HG03175 (cell line): ENCODE measurements around the gene CTSA.
A peak's percentile ranks its signal among the peaks of the same experiment; 100 is the strongest.
"Not testable (repeated sequence)": the region's sequence is repeated elsewhere in the genome, so short reads cannot be mapped to it uniquely, and the experiment has no call there.

Experiments used
- ATAC-seq: cut with Tn5 transposase; IDR thresholded peaks from one replicate; pipeline ENCODE4 v1.9.1; 2021; ENCODE audit warnings: mild to moderate bottlenecking, moderate library complexity; ENCODE audit not compliant: unreplicated experiment

Gene CTSA

DNA sequence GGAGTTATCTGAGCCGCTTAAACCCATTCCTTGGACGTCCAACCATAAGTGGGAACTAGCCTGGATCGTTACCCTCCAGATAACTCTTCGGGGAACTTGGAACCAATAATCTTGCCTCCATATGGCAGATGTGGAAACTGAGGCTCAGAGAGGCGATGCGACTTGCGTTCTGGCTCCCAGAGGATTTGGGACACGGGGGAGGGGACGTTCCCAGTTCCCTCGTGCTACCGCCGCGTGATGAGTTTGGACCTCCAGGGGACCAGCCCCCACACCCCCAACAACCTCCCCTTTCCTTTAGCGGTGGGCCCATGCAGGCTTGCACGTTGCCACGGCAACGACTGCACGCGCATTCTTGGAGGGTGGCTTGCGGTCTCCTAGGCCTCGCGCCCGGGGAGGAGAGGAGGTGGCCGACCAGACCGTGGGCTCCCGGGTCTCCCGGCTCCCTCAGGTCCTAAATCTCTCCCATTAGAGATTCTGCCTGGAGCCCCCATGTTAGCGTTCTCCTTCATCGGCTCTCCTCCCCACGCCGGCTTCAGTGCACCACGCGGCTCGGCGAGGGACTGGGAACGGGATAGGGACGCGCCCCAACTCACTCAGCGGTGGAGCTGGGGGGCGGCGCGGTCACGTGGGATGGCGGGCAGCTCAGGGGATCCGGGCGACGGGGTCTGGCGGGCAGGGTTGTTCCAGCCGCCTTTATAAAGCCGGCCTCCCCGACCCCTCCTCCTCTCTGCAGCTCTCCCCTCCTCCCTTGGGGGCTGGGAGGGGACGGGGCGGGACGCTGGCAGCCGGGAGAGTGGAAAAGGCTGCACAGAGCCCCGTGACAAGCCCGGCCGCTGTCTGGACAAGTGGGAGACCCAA, 20.6 kb downstream of the CTSA start, which contains the start of gene PLTP:
Gene PLTP, minus strand, starts transcription at position 670 of the 858 bp plus-strand sequence. CDS start 703 bp downstream, outside the sequence.
- ATAC-seq, result no peak

DNA sequence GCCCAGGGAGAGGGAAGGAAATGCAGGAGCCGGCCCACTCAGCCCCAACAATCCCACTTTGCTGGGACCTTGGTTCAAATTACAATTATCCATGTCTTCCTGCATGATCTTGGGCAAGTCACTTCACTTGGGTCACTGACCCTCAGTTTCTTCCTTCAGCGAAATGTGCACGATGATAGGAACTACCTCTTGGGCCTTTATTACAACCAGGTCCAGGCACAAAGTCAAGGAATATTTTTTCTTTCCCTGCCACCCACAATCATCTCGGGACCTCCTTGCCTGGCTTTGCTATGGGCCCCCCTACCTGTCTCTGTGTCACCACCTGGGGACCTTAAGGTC, 21.2 kb downstream of the CTSA start:
- ATAC-seq, result no peak

GRCh38 chr20:45913116-45913515, 22.0 kb downstream of the CTSA start:
- ATAC-seq, result no peak

DNA sequence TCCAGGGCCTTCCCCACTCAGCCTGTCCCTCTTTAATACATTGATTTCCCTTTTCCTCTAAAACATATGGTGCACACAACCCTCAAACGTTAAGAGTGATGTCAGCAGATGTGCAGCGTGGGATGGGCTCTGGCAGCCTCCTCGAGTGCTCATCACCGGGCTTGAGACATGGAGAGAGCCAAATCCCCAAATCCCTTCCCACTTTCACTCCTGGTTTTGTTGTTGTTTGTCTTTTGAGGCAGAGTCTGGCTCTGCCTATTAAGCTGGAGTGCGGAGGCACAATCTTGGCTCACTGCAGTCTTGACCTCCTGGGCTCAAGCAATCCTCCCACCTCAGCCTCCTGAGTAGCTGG, 26.6 kb downstream of the CTSA start:
- ATAC-seq, result no peak

DNA sequence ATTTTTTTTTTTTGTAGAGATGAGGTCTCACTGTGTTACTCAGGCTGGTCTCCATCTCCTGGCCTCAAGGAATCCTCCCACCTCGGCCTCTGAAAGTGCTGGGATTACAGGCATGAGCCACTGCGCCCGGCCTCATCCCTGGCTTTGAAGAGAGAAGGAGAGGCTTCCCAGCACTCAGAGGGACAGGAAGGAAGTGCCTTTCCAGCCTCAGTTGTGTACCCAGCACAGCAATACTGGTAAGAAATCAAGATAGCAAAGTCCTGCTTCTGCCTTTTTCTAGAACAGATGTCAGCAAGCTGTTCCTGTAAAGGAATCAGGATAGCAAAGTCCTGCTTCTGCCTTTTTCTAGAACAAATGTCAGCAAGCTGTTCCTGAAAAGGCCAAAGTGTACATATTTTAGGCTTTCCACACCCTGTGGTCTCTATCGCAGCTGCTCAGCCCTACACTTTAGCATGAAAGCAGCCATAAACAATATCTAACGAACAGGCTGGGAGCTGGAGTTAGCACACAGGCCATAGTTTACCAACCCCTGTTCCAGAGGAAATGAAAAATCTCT, 27.1 kb downstream of the CTSA start:
- no peak for ATAC-seq

DNA sequence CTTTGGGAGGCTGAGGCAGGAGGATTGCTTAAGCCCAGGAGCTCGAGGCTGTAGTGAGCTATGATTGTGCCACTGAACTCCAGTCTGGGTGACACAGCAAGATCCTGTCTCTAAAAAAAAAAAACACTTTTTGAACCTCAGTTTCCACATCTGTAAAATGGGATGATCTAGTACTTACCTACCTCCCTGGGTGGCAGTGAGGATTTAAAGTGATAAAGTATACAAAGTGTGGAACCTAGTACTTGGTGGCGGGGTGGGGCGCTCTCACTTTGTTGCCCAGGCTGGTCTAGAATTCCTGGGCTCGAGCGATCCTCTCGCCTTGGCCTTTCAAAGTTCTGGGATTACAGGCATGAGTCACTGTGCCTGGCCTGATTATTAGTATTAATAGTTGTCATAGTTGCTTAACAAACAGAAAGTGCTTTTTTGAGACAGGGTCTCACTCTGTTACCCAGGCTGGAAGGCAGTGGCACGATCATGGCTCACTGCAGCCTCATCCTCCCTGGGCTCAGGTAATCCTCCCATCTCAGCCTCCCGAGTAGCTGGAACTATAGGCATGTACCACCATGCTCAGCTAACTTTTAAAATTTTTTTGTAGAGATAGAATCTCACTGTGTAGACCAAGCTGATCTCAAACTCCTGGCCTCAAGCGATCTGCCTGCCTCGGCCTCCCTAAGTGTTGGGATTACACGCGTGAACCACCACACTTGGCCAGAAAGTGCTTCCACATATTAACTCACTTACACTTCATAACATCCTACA, 27.8 kb downstream of the CTSA start:
- no peak for ATAC-seq

DNA sequence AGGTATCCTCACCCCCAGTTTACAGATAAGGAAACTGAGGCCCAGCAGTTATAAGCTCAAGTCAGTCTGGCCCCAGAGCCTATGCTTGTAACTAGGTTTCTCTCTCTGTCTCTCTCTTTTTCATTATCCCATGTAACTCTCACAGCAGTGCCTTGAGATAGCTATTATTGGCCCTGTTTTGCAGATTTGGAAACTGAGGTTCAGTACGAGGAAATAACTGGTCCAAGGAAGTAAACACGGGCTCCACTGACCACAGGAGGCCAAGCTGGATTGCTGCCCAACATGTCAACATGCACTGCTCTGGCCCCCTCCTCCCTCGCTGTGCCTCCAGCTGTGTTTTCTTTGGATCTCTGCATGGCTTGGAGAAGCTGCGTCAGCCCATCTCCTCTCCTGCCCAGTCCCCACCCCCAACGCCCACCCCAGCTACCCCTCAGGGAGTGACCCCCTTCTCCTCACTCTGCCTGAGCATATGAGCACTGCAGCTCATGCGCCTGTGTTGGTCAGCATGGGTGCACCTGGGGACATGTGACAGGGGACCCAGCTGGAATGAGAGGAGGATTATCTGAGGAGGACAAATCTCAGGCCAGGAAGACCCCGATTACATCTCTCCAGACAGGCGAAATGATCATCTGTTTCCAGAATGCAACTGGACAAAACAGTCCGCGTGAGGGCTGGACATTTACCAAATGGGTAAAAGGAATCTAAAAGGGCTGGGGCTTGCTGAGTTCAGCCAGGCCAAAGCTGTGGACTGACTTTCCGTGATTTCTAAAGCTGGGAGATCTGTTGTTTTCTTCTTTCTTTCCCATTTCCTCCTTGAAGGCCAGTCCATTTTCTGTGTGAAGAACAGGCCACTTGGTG, 28.6 kb downstream of the CTSA start:
- ATAC-seq, result no peak

DNA sequence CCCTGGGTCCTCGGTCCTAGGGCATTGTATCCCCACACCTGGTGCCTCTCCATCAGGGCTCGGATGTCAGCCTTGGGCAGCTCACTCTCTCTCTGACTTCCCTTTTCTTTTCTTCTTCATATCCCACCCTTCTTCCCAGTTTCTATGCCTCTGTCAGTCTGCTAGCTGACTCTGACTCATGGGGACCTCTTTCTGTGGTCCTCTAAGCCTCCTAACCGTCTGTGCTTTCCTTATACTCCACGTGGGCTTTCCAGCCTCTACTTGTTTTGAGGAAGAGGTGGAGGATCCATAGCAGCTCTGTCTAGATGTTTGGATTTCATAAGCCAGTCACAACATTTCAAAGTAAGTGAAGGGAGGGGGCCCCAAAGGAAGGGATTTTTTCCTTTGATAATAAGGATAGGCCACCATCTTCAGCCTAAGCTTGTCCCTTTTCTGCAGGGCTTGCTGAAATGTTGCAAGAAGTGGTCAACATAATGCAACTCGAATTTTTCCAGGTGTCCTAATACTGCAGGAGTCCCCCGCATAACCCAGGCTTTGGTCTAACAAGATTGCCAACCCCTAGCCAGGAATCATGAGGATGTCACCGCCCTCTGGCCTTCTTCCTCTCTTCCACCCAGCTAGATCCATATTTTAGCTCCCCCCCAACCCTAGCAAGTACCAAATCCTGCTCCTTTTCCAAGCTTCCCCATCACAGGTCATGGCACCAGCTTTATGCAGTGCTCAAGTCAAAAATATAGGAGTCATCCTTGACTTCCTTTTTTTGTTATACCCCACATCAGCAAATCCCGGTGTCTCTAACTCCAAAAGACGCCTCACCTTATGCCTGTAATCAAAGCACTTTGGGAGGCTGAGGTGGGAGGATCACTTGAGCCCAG, 29.6 kb downstream of the CTSA start:
- no peak for ATAC-seq

DNA sequence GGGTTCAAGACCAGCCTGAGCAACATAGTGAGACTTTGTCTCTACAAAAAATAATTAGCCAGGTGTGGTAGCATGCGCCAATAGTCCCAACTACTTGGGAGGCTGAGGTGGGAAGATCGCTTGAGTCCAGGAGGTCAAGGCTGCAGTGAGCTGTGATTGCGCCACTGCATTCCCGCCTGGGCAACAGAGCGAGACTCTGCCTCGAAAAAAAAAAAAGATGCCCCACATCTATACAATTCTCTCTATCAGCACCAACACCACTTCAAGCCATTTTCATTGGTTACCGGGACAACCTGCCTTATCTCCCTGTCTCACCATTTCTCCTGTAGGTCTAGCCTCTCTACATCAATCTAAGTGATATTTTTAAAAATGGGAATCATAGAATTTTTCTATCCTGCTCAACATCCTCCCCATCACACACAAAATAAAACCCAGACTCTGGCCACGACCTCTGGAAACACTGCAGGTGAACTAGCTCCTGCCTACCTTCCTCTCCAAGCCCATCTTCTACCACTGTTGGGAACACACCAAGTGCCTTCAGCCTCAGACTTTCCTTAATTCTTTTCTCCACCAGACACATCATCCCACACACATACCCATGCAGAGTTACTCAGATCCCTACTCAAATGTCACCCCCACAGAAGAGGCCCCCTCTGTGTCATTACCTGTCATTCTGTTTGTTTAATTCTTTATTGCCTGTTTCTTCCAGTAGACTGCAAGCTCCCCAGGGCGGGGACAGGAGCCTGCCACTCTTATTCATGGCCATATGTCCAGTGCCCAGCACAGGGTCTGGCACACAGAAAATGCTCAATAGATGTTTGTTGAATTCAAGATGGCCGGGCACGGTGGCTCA, 30.4 kb downstream of the CTSA start:
- no peak for ATAC-seq

DNA sequence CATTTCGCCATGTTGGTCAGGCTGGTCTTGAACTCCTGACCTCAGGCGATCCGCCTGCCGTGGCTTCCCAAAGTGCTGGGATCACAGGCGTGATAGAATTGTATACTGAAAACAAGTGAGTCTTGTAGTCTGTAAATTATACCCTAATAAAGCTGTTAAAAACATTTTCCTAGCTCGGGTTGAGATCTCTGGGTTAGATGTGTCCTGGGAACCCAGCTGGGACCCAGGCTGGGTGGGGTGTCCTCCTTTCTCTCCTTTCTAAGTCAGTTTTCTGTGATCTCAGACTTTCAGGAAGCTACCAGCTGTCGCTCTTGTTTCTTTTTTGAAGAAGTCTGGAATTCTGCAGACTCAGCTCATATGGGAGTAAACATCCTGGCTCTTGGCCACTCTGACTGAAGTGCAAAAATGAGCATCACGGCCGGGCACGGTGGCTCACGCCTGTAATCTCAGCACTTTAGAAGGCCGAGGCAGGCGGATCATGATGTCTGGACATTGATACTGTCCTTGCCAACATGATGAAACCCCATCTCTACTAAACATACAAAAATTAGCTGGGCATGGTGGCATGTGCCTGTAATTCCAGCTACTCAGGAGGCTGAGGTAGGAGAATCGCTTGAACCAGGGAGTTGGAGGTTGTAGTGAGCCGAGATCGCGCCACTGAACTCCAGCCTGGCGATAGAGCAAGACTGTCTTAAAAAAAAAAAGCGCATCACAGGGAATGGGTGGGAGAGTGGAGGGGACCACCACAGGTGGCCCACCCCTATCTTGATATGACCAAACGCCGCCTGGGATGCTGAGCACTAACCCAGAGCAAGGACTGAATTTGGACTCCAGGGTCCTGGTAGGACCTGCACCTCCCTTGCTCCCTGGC, 33.5 kb downstream of the CTSA start:
- no peak for ATAC-seq

- ATAC-seq, result no peak
Observed at GRCh38 chr20:45925821-45926506, 34.8 kb downstream of the CTSA start.

- ATAC-seq, result no peak
Observed at GRCh38 chr20:45926731-45927070, 35.6 kb downstream of the CTSA start.

DNA sequence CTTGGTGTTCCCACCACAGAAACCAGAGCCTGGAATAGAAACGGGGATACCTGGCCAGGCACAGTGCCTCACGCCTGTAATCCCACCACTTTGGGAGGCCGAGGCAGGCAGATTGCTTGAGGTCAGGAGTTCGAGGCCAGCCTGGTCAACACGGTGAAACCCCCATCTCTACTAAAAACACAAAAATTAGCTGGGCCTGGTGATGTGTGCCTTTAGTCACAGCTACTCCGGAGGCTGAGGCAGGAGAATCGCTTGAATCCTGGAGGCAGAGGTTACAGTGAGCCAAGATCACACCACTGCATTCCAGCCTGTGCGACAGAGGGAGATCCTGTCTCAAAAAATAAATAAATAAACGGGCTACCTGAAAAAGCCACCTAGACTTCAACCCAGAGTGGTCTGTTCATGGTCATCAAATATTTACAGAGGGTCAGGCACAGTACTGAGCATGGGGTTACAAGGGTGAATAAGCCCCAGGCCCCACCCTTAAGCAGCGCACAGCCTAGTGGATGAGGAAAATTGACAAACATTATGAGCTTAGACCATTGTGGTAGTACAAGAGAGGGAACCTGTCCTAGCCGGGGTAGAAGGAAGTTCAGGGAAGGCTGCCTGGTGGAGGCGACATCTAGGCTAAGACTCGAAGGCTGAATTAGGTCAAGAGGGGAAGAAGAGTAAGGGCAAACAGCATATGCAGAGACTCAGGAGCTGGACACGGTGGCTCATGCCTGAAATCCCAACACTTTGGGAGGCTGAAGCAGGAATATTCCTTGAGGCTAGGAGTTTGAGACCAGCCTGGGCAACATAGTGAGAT, 36.1 kb downstream of the CTSA start:
- no peak for ATAC-seq

- not testable (repeated sequence) for ATAC-seq
Observed at GRCh38 chr20:45931680-45932079, 40.5 kb downstream of the CTSA start.

DNA sequence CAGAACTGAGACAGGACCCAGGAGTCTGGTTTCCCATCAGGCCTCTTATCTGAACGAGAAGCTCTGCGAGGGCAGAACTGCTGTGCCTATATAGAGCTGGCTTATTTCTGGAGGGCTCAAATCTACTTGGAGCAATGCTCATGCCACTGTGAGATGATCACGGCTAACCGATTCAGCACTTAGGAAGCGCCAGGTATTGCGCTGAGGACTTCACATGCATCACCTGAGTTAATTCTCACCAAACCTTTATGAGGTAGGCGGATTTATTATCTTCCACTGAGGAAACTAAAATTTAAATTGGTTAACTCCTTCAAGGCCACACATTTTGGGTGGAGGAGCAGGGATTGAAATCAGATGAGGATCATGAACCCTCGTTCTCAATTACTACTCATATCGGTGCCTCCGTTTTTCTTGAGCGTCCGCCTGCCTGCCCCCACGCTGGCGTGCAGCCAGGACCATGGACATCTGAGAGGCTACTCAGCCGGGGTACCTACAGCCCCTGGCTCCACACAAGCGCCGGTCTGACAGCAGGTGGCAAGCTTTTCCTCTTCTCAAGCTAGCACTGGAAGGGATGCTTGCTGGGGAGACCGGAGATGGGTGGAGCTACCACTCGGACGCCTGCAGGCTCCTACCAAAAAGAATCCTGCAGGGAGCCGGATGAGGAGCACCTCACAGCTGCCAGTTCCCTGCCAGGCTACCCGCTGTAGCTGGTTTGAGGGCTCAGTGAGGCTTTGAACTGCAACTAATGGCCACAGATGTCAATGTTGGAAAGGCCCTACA, 42.3 kb downstream of the CTSA start:
- no peak for ATAC-seq

GRCh38 chr20:45934046-45934585, 43.0 kb downstream of the CTSA start:
- ATAC-seq, result peak; percentile 23
